GM19452 (cell line): ENCODE data around the gene RAP1GAP2.

Experiments used
- ATAC-seq: cut with Tn5 transposase; IDR thresholded peaks from one replicate; pipeline ENCODE4 v1.9.1; 2021; ENCODE audit not compliant: unreplicated experiment

RAP1GAP2 gene

GRCh38 chr17:2852221-2852620 is 56.0 kb downstream of the RAP1GAP2 start:
- no peak for ATAC-seq

DNA sequence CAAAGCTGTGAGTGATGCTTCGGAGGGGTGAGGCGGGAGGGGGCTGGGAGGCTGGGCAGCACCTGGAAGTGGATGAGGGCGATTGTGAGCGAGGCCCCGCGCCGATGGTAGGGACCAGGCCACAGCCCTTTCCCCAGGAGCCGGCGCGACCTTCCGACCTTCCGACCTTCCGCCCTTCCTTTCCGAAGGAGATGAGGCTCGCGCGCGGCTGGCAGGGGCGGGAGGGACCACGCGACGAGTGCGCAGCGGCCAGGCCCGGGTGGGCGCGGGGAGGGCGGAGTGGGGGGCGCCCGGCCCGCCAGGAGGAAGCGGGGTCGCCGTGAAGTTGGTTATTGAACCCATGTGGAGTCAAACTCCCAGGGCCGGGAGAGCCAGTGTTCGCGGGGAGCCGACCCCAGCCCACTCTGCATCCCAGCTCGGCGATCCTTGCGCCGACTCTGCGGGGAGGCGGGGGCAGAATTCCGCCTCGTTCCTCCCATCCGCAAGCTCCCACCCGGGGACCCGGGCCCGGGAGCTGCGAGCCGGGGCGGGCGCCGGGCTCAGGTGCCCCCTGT is 56.6 kb downstream of the RAP1GAP2 start:
- ATAC-seq = no peak

DNA sequence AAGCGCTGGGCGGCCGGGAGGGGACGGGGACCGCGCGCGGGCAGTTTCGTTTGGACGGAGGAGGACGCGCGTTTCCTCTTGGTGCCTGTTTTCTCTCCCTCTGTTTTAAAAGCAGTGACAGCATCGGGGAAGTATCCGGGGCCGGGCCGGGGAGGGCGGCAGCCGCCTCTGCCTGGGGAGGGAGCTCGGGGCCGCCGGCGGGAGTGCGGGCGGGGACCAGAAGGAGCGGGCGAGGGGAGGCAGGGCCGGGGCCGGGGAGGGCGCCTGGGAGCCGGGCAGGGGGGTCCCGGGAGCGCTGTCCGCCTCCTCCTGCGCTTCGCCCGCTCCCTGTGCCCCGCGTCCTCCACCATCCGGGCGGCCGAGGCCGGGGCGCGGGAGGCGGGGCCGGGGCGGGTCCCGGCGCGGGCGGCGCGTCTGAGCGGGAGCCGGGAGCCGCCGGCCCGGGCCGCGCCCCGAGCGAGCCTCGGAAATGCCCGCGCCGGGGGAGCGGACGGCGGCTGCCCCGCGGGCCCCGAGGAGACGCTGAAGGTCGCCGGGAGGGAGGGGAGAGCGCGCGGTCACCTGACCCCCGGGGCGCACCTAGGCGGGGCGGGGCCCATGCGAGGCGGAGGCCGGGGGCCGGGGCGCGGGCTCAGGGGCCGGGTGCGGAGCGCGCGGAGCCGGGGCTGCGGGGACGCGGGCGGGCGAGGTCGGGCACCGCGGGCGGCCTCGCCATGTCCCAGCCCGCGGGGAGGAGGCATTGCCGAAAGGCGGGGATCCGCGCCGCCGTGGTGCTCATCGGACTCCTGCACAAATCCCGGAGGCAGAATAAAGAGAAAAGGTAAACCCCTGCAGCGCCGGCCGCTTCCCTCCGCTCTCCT is 57.3 kb downstream of the RAP1GAP2 start:
- no peak for ATAC-seq

DNA sequence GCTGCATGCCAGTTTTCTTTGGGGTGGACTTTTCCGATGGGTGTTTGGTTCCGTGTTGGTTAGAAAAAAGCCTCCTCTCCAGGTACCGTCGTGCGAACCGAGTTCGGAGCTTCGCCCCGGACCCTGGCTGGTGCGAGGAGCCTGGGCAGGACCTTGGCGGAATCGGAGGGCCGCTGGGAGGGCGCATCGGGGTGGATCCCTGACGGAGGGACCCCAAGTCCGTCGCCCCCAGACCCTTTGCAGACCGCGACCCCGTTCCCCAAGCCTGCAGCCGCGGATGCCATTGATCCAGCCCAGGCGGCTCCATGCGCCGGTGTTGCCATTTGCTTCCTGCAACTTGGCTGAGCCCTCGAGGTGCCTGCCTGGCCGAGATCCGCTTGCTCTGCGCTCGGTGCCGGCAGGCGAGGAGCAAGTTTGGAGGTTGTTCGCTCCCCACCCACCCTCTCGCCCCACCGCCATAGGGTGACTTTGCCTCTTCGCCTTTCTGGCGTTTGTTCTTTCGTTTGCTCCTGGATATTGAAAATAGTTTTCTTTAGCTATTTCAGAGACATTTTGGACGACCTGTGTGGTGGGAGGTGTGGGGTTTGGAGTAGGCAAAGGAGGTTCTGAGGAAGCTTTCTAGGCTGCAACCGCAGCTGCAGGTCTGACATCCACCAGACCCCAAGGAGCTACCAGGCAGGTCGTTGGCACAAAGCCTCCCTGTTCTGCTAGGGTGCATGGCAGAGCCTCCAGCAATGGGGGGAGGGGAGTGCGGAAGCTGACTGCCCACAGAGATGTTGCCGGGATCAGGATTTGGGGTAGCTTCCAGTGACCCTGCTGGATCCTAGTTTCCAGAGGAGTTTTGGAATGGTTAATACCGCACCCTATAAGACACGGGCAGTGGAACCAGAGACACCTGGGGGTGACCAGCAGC is 58.2 kb downstream of the RAP1GAP2 start:
- no peak for ATAC-seq

DNA sequence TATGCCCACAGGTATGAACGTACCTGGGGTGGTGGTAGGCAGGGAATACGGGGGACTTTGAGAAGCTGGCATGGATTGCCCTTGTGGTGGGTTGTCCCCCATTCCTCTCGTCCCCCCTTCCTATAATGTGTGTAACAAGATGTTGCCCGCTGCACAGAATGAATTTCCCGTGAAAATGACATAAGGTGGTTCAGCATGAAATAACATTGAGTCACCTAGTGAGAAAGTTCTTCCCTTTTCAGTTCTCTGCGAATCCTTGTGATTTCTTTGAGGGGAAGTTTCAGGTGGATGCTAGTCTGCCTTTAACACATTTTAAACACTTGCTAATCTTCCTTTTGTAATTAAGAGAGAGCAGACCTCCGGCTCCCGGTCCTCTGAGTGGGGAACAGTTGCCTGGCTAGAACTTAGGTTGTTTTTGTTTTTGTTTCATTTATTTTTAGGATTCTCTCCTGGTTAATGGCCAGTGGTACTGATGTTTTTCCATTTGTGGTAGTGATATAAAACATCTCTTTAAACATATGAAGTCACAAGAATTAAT is 58.9 kb downstream of the RAP1GAP2 start:
- no peak for ATAC-seq

- no peak for ATAC-seq
These were observed 60.5 kb downstream of the RAP1GAP2 start for GRCh38 chr17:2856727-2857126.

DNA sequence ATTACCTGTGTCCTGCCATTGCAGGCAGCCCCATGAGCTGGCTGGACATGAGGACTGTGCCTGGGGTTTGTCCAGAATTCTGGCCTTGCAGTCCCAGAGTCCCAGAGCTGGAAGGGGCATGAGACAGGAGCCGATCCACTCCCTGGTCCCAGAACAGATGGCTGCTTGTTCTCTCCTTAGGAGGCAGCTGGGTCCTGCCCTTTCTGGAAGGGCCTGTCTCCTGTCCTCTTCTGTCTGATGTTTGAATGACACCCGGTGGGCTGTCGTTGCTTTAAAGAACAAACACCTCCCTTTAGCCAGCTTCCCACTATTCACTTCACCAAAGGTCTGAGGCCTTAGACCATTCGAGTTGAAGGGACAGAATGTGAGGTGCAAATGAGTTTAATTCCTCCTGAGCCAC is 63.8 kb downstream of the RAP1GAP2 start:
- ATAC-seq = no peak

- no peak for ATAC-seq
These were observed 64.6 kb downstream of the RAP1GAP2 start for GRCh38 chr17:2860883-2861282.

GRCh38 chr17:2862197-2862596 is 66.0 kb downstream of the RAP1GAP2 start:
- no peak for ATAC-seq

GRCh38 chr17:2863204-2863603 is 67.0 kb downstream of the RAP1GAP2 start:
- ATAC-seq = no peak

GRCh38 chr17:2865228-2865627 is 69.0 kb downstream of the RAP1GAP2 start:
- no peak for ATAC-seq

GRCh38 chr17:2867441-2868424 is 71.5 kb downstream of the RAP1GAP2 start:
- no peak for ATAC-seq

DNA sequence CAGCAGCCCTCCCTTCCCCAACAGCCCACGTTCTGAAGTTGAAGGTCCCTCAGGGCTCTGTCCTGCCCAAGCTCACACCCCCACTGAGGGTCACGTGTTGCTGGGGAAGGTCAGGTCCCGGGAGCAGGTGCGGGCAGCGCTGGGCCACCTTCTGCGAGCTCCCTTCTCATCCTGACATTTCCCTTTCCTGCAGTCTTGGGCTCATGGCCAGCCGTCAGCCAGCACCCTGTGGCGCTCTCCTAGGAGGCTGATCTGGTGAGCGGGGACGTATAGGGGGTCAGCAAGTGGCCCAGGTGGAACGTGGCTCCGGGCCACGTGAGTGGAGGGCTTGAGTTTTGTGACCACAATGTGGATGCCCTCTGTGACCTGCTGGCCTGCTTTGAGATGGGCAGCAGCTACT is 73.4 kb downstream of the RAP1GAP2 start:
- no peak for ATAC-seq

- ATAC-seq = no peak
These were observed 75.0 kb downstream of the RAP1GAP2 start for GRCh38 chr17:2871205-2871604.

GRCh38 chr17:2871720-2872119 is 75.5 kb downstream of the RAP1GAP2 start:
- no peak for ATAC-seq

DNA sequence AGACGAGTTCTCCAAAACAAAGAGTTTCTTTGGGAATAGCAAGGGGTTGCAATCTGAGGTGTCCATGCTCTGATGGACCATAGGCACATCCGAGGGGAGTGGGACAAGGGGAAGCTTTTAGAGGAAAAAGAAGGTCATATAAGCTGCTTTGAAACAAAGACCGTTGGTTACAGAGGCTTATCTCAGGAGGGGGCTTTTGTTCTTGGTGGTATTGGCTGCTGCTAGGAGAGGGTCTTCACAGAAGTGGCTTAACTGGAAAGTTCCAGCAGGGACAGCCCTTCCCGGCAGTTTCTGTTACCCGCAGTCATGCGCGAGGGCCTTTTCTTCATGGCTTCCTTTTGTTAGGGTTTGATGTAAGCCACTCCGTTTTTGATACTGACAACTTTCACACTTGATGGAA is 76.0 kb downstream of the RAP1GAP2 start:
- no peak for ATAC-seq

DNA sequence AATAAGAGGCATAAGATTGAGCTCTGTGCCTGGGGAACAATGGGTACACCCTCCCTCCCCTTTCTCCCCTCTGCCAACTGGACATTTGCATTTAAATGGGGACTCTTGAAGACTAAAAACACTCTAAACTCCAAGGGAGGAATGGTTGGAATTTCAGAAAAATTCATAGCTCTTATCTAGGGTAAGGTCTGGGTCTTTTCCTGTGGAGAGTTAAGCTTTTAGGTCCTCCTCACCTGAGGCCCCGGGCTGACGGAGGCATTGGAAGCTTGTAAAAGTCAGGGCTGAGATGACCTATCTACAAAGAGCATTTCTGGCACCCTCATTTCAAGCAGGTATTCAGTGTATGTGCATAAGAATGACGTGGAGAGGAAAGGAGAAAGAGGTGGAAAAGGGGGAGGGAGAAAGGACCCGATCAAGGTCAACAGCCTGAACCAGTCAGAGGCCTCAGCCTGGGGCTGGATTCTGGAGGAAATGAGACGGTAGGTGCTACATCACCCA is 78.0 kb downstream of the RAP1GAP2 start:
- ATAC-seq = no peak

GRCh38 chr17:2875608-2876007 is 79.4 kb downstream of the RAP1GAP2 start:
- no peak for ATAC-seq

DNA sequence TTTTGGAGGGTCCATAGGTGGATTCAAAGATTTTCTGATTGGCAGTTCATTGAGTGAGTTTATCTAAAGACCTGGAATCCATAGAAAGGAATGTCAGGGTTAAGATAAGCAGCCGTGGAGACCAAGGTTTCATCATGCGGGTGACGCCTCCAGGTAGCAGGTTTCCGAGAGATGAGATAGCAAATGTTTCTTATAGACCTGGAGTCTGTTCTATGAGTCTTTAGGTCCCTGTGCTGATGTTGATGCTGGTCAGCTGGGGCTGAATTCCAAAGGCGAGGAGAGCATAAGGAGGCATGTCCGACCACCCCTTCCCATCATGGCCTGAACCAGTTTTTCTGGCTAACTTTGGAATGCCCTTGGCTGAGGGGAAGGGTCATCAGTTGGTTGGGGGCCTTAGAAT is 80.2 kb downstream of the RAP1GAP2 start:
- no peak for ATAC-seq

GRCh38 chr17:2878751-2879254 is 82.6 kb downstream of the RAP1GAP2 start:
- ATAC-seq = no peak
